Neural progenitor cell (in vitro differentiated cells): ENCODE measurements around the gene RAI14. TPM values are rescaled to one million over a fixed set of nuclear protein-coding genes. Genes with fewer than 3 reads are reported as not detected.
"Not testable (repeated sequence)": the region's sequence is repeated elsewhere in the genome, so short reads cannot be mapped to it uniquely, and the experiment has no call there.

Experiments
- DNase-seq: peaks from one replicate; pipeline ENCODE4 v3.0.0-alpha.2; 2016; ENCODE audit warnings: low spot score
- H2AFZ ChIP-seq: fragments of 200-600 bp; sonication (generic); replicated peaks from 2 replicates; pipeline ENCODE4 v1.6.1; 2016; ENCODE audit warnings: antibody characterized with exemption
- H3F3A ChIP-seq: fragments of 200-600 bp; sonication (generic); 2 replicates; pipeline ENCODE4 v1.6.1; 2016; ENCODE audit warnings: antibody characterized with exemption, low read depth
- H3K27ac ChIP-seq: fragments of 200-600 bp; sonication (generic); 2 replicates; pipeline ENCODE4 v1.5.1; 2016; ENCODE audit warnings: mild to moderate bottlenecking
- H3K27me3 ChIP-seq: fragments of 200-600 bp; sonication (generic); 2 replicates; pipeline ENCODE4 v1.6.1; 2016; ENCODE audit warnings: mild to moderate bottlenecking, moderate library complexity
- H3K36me3 ChIP-seq: fragments of 200-600 bp; sonication (generic); 2 replicates; pipeline ENCODE4 v1.5.1; 2016
- H3K4me1 ChIP-seq: fragments of 200-600 bp; sonication (generic); 2 replicates; pipeline ENCODE4 v1.6.1; 2016; ENCODE audit warnings: mixed run types
- H3K4me2 ChIP-seq: fragments of 200-600 bp; sonication (generic); 2 replicates; pipeline ENCODE4 v1.6.1; 2016
- H3K4me3 ChIP-seq: fragments of 200-600 bp; sonication (generic); 2 replicates; pipeline ENCODE4 v1.5.1; 2016
- H3K79me2 ChIP-seq: fragments of 200-600 bp; sonication (generic); 2 replicates; pipeline ENCODE4 v1.6.1; 2016; ENCODE audit warnings: low read depth
- H3K9ac ChIP-seq: fragments of 200-600 bp; sonication (generic); 2 replicates; pipeline ENCODE4 v1.6.1; 2016
- H3K9me3 ChIP-seq: fragments of 200-600 bp; sonication (generic); 2 replicates; pipeline ENCODE4 v1.5.1; 2016; ENCODE audit warnings: low read depth
- H4K20me1 ChIP-seq: fragments of 200-600 bp; sonication (generic); 2 replicates; pipeline ENCODE4 v1.6.1; 2016; ENCODE audit warnings: low read depth
- H3K27ac Mint-ChIP-seq: 3 replicates; pipeline ENCODE4 v1.8.0; 2021; ENCODE audit warnings: mixed read lengths
- H3K27me3 Mint-ChIP-seq: 2 replicates; pipeline ENCODE4 v1.8.0; 2022; ENCODE audit warnings: low read depth, mild to moderate bottlenecking, inconsistent platforms, moderate library complexity, mixed read lengths; ENCODE audit not compliant: insufficient read depth
- H3K36me3 Mint-ChIP-seq: 3 replicates; pipeline ENCODE4 v1.8.0; 2021; ENCODE audit warnings: mixed read lengths
- H3K4me1 Mint-ChIP-seq: 3 replicates; pipeline ENCODE4 v1.8.0; 2021; ENCODE audit warnings: mixed read lengths
- H3K4me3 Mint-ChIP-seq: 3 replicates; pipeline ENCODE4 v1.8.0; 2021; ENCODE audit warnings: mild to moderate bottlenecking, moderate library complexity, mixed read lengths
- H3K9me3 Mint-ChIP-seq: 3 replicates; pipeline ENCODE4 v1.8.0; 2020; ENCODE audit warnings: mixed read lengths
- EZH2 ChIP-seq: fragments of 200-600 bp; sonication (generic); IDR thresholded peaks from 2 replicates; pipeline ENCODE4 v1.6.1; 2017; ENCODE audit warnings: antibody characterized with exemption, mild to moderate bottlenecking, moderate library complexity
- EZH2phosphoT487 ChIP-seq: fragments of 200-600 bp; sonication (generic); IDR thresholded peaks from 2 replicates; pipeline ENCODE4 v1.6.1; 2017; ENCODE audit warnings: antibody characterized with exemption
- total RNA-seq: library from RNA; depleted of rRNA; stranded (reverse); fragments of >200 nt; gene quantifications from 2 replicates; pipeline ENCODE4 v1.2.3, GENCODE V29; 2015; ENCODE audit warnings: low replicate concordance
- TF ChIP-seq, protein P1 (sequence below): fragments of 200-600 bp; sonication (generic); IDR thresholded peaks from 2 replicates; pipeline ENCODE4 v1.5.1; 2017; ENCODE audit warnings: antibody characterized with exemption, mild to moderate bottlenecking

RAI14 gene
- total RNA-seq, 1 donor from 2014 or later = 54.6 TPM

- Histone ChIP-seq H2AFZ (no peak overlapping the region), H3K27ac (no peak overlapping the region), H3K4me2 (no peak overlapping the region), H3K79me2 (no peaks in the 10 kb centered on the region), H4K20me1 (no peaks in the 10 kb centered on the region), H3K9ac (no peak overlapping the region), H3K36me3 (no peaks in the 10 kb centered on the region), H3K9me3 (peaks cover 6% of the 10 kb centered on the region), H3K4me3 (no peak overlapping the region), H3F3A (no peaks in the 10 kb centered on the region), H3K4me1 (peaks cover 7% of the 10 kb centered on the region), H3K27me3 (no peaks in the 10 kb centered on the region)
- peaks cover 10% of the 10 kb centered on the region for H3K4me1 Mint-ChIP-seq
- no peak overlapping the region for H3K4me3 Mint-ChIP-seq
- no peaks in the 10 kb centered on the region for H3K27me3 Mint-ChIP-seq
- H3K9me3 Mint-ChIP-seq = peaks cover 25% of the 10 kb centered on the region
- H3K27ac Mint-ChIP-seq = no peak overlapping the region
- DNase-seq = no peak
- TF ChIP-seq EZH2phosphoT487 (no peak), EZH2 (no peak)
- TF ChIP-seq, protein P1, sequence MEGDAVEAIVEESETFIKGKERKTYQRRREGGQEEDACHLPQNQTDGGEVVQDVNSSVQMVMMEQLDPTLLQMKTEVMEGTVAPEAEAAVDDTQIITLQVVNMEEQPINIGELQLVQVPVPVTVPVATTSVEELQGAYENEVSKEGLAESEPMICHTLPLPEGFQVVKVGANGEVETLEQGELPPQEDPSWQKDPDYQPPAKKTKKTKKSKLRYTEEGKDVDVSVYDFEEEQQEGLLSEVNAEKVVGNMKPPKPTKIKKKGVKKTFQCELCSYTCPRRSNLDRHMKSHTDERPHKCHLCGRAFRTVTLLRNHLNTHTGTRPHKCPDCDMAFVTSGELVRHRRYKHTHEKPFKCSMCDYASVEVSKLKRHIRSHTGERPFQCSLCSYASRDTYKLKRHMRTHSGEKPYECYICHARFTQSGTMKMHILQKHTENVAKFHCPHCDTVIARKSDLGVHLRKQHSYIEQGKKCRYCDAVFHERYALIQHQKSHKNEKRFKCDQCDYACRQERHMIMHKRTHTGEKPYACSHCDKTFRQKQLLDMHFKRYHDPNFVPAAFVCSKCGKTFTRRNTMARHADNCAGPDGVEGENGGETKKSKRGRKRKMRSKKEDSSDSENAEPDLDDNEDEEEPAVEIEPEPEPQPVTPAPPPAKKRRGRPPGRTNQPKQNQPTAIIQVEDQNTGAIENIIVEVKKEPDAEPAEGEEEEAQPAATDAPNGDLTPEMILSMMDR = no peak
- H3K36me3 Mint-ChIP-seq = peaks cover 26% of the 10 kb centered on the region
These were observed 114.9 kb downstream of the RAI14 start for GRCh38 chr5:34771076-34771475.

DNA sequence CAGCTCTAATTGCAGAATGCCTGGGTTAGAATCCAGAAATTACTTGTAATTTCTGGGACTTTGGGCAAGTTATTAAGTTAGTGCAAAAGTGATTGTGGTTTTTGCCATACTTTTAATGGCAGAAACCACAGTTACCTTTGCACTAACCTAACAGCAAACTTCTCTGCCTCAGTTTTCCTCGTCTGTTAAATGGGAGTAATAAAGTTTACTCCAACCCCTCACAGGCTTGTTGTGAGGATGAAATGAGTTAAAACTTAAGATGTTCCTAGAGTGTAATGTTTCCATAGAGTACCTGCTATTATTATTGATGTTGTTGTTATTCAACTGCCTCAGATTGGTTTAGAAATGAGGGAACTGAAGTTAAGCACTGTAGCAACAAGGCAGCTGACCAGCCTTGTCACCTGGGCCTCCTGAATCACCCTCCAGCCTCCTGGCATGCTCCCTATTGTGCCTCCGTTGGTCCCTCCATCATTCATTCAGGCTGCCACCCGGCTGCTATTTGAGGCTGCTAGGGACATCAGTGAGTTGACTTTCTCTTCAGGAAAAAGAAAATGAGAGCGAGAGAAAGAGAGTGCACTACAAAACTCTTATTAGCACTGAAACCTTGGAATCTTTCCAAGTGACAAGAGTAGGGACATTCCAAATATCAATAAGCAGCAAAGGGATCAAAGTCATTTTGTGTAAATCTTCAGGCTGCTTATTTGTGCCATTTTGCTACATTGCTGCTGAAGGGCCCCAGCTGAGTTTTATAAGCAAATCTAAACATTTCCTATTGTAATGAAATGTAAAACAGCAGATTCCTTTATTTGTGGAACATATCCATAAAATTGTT lies 116.4 kb downstream of the RAI14 start:
- no peak for DNase-seq
- no peaks in the 10 kb centered on the region for H3K36me3 ChIP-seq
- H3K27me3 ChIP-seq = no peaks in the 10 kb centered on the region
- H3K27ac ChIP-seq = no peak overlapping the region
- H3K4me2 ChIP-seq = no peak overlapping the region
- no peak overlapping the region for H3K4me3 ChIP-seq
- H3K79me2 ChIP-seq = no peaks in the 10 kb centered on the region
- peaks cover 7% of the 10 kb centered on the region for H3K4me1 ChIP-seq
- TF ChIP-seq, protein P1 = no peak
- H3K9ac ChIP-seq = no peak overlapping the region
- Mint-ChIP-seq H3K9me3 (peaks cover 25% of the 10 kb centered on the region), H3K36me3 (peaks cover 17% of the 10 kb centered on the region), H3K4me1 (peaks cover 10% of the 10 kb centered on the region), H3K27ac (no peak overlapping the region), H3K4me3 (no peak overlapping the region), H3K27me3 (no peaks in the 10 kb centered on the region)
- no peak overlapping the region for H2AFZ ChIP-seq
- no peaks in the 10 kb centered on the region for H4K20me1 ChIP-seq
- peaks cover 6% of the 10 kb centered on the region for H3K9me3 ChIP-seq
- H3F3A ChIP-seq = no peaks in the 10 kb centered on the region

GRCh38 chr5:34774139-34774538 lies 118.0 kb downstream of the RAI14 start:
- H3K4me3 ChIP-seq = no peak overlapping the region
- peaks cover 6% of the 10 kb centered on the region for H3K9me3 ChIP-seq
- H3K4me1 ChIP-seq = peaks cover 4% of the 10 kb centered on the region
- no peak overlapping the region for H3K9ac ChIP-seq
- no peak overlapping the region for H2AFZ ChIP-seq
- no peaks in the 10 kb centered on the region for H4K20me1 ChIP-seq
- H3K4me1 Mint-ChIP-seq = peaks cover 2% of the 10 kb centered on the region
- H3K4me3 Mint-ChIP-seq = no peak overlapping the region
- H3F3A ChIP-seq = no peaks in the 10 kb centered on the region
- H3K27me3 ChIP-seq = no peaks in the 10 kb centered on the region
- no peaks in the 10 kb centered on the region for H3K36me3 ChIP-seq
- TF ChIP-seq, protein P1 = no peak
- TF ChIP-seq EZH2 (no peak), EZH2phosphoT487 (no peak)
- no peaks in the 10 kb centered on the region for H3K27me3 Mint-ChIP-seq
- DNase-seq = no peak
- no peaks in the 10 kb centered on the region for H3K79me2 ChIP-seq
- H3K27ac ChIP-seq = no peak overlapping the region
- peaks cover 25% of the 10 kb centered on the region for H3K9me3 Mint-ChIP-seq
- H3K36me3 Mint-ChIP-seq = peaks cover 18% of the 10 kb centered on the region
- no peak overlapping the region for H3K27ac Mint-ChIP-seq
- H3K4me2 ChIP-seq = no peak overlapping the region

DNA sequence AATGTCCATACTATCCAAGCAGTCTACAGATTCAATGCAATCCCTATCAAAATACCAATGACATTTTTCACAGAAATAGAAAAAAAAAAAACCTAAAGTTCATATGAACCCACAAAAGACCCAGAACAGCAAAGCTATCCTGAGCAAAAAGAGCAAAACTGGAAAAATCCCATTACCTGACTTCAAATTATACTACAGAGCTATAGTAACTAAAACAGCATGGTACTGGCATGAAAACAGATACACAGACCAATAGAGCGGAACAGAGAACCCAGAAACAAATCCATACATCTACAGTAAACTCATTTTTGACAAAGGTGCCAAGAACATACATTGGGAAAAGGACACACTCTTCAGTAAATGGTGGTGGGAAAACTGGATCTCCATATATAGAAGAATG lies 118.5 kb downstream of the RAI14 start:
- not testable (repeated sequence) for H3K27me3 ChIP-seq, H3F3A ChIP-seq, H2AFZ ChIP-seq, H3K27me3 Mint-ChIP-seq, H3K4me2 ChIP-seq, H3K4me1 Mint-ChIP-seq, H4K20me1 ChIP-seq, H3K4me1 ChIP-seq, H3K36me3 ChIP-seq, H3K79me2 ChIP-seq, H3K4me3 Mint-ChIP-seq, H3K9me3 ChIP-seq, H3K27ac ChIP-seq, DNase-seq, H3K27ac Mint-ChIP-seq, H3K9ac ChIP-seq, H3K4me3 ChIP-seq
- Mint-ChIP-seq H3K36me3 (peaks cover 18% of the 10 kb centered on the region), H3K9me3 (peaks cover 28% of the 10 kb centered on the region)
